Testis (tissue), 3 donors: ENCODE results near the gene PLA2G2A. TPM values are rescaled to one million over a fixed set of nuclear protein-coding genes. Genes with fewer than 3 reads are reported as not detected.

Experiments
- DNase-seq: peaks from one replicate; pipeline ENCODE4 v3.0.0-alpha.2; 2019
- H3K27ac ChIP-seq, 2 donors: fragments of 200-600 bp; sonication (generic); one replicate each; pipeline ENCODE4 v1.5.1; 2019
- H3K27me3 ChIP-seq: fragments of 200-600 bp; sonication (generic); one replicate; pipeline ENCODE4 v1.5.1; 2019
- H3K36me3 ChIP-seq: fragments of 200-600 bp; sonication (generic); one replicate; pipeline ENCODE4 v1.5.1; 2017; ENCODE audit warnings: low read depth; ENCODE audit errors: missing control alignments
- H3K4me1 ChIP-seq: fragments of 200-600 bp; sonication (generic); one replicate; pipeline ENCODE4 v1.5.1; 2019
- H3K4me3 ChIP-seq, 2 donors: fragments of 200-600 bp; sonication (generic); one replicate each; pipeline ENCODE4 v1.5.1; 2017 to 2019
- H3K9me3 ChIP-seq: fragments of 200-600 bp; sonication (generic); one replicate; pipeline ENCODE4 v1.5.1; 2017
- CTCF ChIP-seq, 3 experiments: fragments of 450-650 bp in 2 of 3; fragments of 200-600 bp in 1 of 3; sonication (generic) in 1 of 3; IDR thresholded peaks; one replicate each; pipeline ENCODE4 v1.5.1; 2016 to 2019; ENCODE audit warnings: antibody characterized with exemption in 3 of 3, mild to moderate bottlenecking in 2 of 3, moderate library complexity in 1 of 3
- POLR2A ChIP-seq: fragments of 450-650 bp; IDR thresholded peaks from one replicate; pipeline ENCODE4 v1.6.1; 2017; ENCODE audit warnings: antibody characterized with exemption, mild to moderate bottlenecking, moderate library complexity
- WGBS, 2 donors: methylation state at CpG; one replicate each; pipeline ENCODE4 v1.1.5; 2018; 5-methylcytosine and 5-hydroxymethylcytosine counted together
- intact Hi-C: fragments of 100-400 bp; cut with DNase I; formaldehyde crosslinking; loops from one replicate; pipeline ENCODE4 v1.15.1; 2023; ENCODE audit warnings: low total_unique reads
- polyA plus RNA-seq: library from polyadenylated mRNA; stranded (reverse); fragments of 350-450 nt; fragmentation: Illumina TruSeq; extraction: RNeasy Lipid Tissue Mini Kit (QIAGEN cat#74804); gene quantifications from one replicate; pipeline ENCODE4 v1.2.3, GENCODE V29; 2014; ENCODE audit warnings: low read depth, low replicate concordance; ENCODE audit not compliant: insufficient read depth
- total RNA-seq, 2 donors: library from RNA; depleted of rRNA; stranded (reverse); fragments of >200 nt; gene quantifications; one replicate each; pipeline ENCODE4 v1.2.3, GENCODE V29; 2016

The PLA2G2A gene
- total and polyA plus RNA-seq, 3 donors from 2014 or later = 7.1 to 60.8 (median 8.3) TPM

- Histone ChIP-seq H3K27ac (peak overlapping the region in 1 of 2 donors; percentile 75), H3K36me3 (no peaks in the 10 kb centered on the region), H3K9me3 (no peaks in the 10 kb centered on the region), H3K4me3 (no peak overlapping the region), H3K27me3 (no peaks in the 10 kb centered on the region), H3K4me1 (peaks cover 21% of the 10 kb centered on the region)
- intact Hi-C loops = no loop called here
- WGBS, 2 donors = 93 to 95% methylated on average over 3 of the region's 3 CpGs
- no peak for DNase-seq
- TF ChIP-seq POLR2A = no peak
- TF ChIP-seq CTCF (IDR thresholded peaks at IDR 0.05) = no peak
Observed at GRCh38 chr1:19980314-19980713, 896 bp upstream of the PLA2G2A start.

GRCh38 chr1:19978143-19978542, 1.3 kb downstream of the PLA2G2A start:
- intact Hi-C loops = no loop called here
- Histone ChIP-seq H3K27ac (no peak overlapping the region), H3K4me1 (peaks cover 26% of the 10 kb centered on the region), H3K27me3 (no peaks in the 10 kb centered on the region), H3K4me3 (no peak overlapping the region), H3K9me3 (no peaks in the 10 kb centered on the region), H3K36me3 (no peaks in the 10 kb centered on the region)
- TF ChIP-seq POLR2A (no peak), CTCF (IDR thresholded peaks at IDR 0.05) (no peak)
- 99 to 100% methylated on average over 2 to 9 of the region's 9 CpGs for WGBS, 2 donors
- no peak for DNase-seq

GRCh38 chr1:19976317-19977003, 3.0 kb downstream of the PLA2G2A start:
- no peak for TF ChIP-seq CTCF (IDR thresholded peaks at IDR 0.05)
- DNase-seq = no peak
- H3K4me3 ChIP-seq = no peak overlapping the region
- 87 to 95% methylated on average over 7 of the region's 7 CpGs for WGBS, 2 donors
- H3K9me3 ChIP-seq = no peaks in the 10 kb centered on the region
- no peaks in the 10 kb centered on the region for H3K36me3 ChIP-seq
- H3K27me3 ChIP-seq = no peaks in the 10 kb centered on the region
- H3K27ac ChIP-seq = no peak overlapping the region
- peaks cover 16% of the 10 kb centered on the region for H3K4me1 ChIP-seq
- intact Hi-C loops = no loop called here

- TF ChIP-seq CTCF (IDR thresholded peaks at IDR 0.05) = no peak
- no peak for TF ChIP-seq POLR2A
- Histone ChIP-seq H3K9me3 (no peaks in the 10 kb centered on the region), H3K27ac (peak overlapping the region in 1 of 2 donors; percentile 27), H3K27me3 (no peaks in the 10 kb centered on the region), H3K4me3 (no peak overlapping the region), H3K36me3 (no peaks in the 10 kb centered on the region), H3K4me1 (peaks cover 9% of the 10 kb centered on the region)
- 43 to 45% methylated on average over 6 of the region's 6 CpGs for WGBS, 2 donors
- no peak for DNase-seq
- intact Hi-C loops = no loop called here
Observed at GRCh38 chr1:19975423-19976193, 3.8 kb downstream of the PLA2G2A start.
